ENCODE measurements around the gene BDP1.
A peak's percentile ranks its signal among the peaks of the same experiment; 100 is the strongest.
"Not testable (repeated sequence)": the region's sequence is repeated elsewhere in the genome, so short reads cannot be mapped to it uniquely, and the experiment has no call there.

- TF ChIP-seq, protein P1, sequence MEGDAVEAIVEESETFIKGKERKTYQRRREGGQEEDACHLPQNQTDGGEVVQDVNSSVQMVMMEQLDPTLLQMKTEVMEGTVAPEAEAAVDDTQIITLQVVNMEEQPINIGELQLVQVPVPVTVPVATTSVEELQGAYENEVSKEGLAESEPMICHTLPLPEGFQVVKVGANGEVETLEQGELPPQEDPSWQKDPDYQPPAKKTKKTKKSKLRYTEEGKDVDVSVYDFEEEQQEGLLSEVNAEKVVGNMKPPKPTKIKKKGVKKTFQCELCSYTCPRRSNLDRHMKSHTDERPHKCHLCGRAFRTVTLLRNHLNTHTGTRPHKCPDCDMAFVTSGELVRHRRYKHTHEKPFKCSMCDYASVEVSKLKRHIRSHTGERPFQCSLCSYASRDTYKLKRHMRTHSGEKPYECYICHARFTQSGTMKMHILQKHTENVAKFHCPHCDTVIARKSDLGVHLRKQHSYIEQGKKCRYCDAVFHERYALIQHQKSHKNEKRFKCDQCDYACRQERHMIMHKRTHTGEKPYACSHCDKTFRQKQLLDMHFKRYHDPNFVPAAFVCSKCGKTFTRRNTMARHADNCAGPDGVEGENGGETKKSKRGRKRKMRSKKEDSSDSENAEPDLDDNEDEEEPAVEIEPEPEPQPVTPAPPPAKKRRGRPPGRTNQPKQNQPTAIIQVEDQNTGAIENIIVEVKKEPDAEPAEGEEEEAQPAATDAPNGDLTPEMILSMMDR (IDR thresholded peaks at IDR 0.05): peak; percentile 11 to 34 (median 26)
- TF ChIP-seq EP300 (IDR thresholded peaks at IDR 0.05; ENCODE audit: low read depth); POLR2A (IDR thresholded peaks at IDR 0.05): not testable (repeated sequence)
Observed at GRCh38 chr5:71447218-71447808, 8.1 kb upstream of the BDP1 start.
